PFSK-1 (cell line): ENCODE measurements around the gene HAGHL.

ENCODE experiments used
- FOXP2 ChIP-seq: optimal IDR thresholded peaks from 2 replicates; pipeline ENCODE3; 2011; ENCODE audit warnings: borderline replicate concordance, control low read depth, inconsistent platforms; ENCODE audit not compliant: insufficient read depth; ENCODE audit errors: extremely low read length, extremely low read depth
- POLR2AphosphoS5 ChIP-seq: IDR thresholded peaks from 2 replicates; pipeline ENCODE4 v1.6.1; 2012; ENCODE audit warnings: low read depth, mild to moderate bottlenecking, control low read depth, low read length, moderate library complexity
- SIN3A ChIP-seq: IDR thresholded peaks from 2 replicates; pipeline ENCODE4 v1.6.1; 2012; ENCODE audit warnings: mild to moderate bottlenecking, low read length, moderate library complexity, borderline replicate concordance; ENCODE audit not compliant: insufficient read depth
- TAF1 ChIP-seq: IDR thresholded peaks from 2 replicates; pipeline ENCODE4 v1.6.1; 2012; ENCODE audit warnings: low read length, control low read depth, borderline replicate concordance; ENCODE audit not compliant: insufficient read depth
- TF ChIP-seq, protein P1 (sequence below), 2 experiments: IDR thresholded peaks; 2 replicates each; pipeline versions ENCODE4 v1.6.1 to v1.8.0; 2011 to 2012; ENCODE audit warnings: low read depth in 2 of 2, low read length in 2 of 2, control low read depth in 1 of 2, inconsistent platforms in 1 of 2, mild to moderate bottlenecking in 1 of 2, moderate library complexity in 1 of 2; ENCODE audit not compliant: insufficient read depth in 1 of 2

HAGHL gene

DNA sequence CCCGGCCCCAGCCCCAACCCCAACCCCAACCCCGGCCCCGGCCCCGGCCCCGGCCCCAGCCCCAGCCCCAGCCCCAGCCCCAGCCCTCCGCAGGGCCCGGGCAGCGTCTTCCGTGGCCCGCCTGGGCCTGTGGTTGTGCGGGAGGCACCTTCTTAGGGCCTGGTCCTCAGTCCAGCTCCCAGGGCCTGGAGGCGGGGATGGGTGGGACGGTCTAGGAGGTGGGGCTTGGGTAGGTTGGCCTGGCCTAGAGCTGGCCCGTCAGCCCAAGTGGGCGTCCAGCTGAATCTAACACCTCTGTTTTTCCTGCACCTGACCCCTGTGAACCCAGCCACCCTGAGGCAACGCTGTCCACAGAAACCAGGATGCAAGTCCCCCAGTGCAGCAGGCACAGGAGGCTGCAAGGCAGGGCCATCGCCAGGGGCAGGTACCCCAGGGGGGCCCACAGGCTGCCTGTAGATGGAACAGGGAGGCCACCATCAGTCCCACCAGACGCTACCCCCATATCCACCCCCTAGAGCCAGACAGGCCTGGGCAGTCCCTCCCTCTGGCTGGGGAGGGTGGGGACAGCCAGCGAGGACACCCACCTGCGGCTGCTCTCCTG, 42.4 kb downstream of the HAGHL start:
- no peak for TF ChIP-seq FOXP2
- TF ChIP-seq, protein P1, sequence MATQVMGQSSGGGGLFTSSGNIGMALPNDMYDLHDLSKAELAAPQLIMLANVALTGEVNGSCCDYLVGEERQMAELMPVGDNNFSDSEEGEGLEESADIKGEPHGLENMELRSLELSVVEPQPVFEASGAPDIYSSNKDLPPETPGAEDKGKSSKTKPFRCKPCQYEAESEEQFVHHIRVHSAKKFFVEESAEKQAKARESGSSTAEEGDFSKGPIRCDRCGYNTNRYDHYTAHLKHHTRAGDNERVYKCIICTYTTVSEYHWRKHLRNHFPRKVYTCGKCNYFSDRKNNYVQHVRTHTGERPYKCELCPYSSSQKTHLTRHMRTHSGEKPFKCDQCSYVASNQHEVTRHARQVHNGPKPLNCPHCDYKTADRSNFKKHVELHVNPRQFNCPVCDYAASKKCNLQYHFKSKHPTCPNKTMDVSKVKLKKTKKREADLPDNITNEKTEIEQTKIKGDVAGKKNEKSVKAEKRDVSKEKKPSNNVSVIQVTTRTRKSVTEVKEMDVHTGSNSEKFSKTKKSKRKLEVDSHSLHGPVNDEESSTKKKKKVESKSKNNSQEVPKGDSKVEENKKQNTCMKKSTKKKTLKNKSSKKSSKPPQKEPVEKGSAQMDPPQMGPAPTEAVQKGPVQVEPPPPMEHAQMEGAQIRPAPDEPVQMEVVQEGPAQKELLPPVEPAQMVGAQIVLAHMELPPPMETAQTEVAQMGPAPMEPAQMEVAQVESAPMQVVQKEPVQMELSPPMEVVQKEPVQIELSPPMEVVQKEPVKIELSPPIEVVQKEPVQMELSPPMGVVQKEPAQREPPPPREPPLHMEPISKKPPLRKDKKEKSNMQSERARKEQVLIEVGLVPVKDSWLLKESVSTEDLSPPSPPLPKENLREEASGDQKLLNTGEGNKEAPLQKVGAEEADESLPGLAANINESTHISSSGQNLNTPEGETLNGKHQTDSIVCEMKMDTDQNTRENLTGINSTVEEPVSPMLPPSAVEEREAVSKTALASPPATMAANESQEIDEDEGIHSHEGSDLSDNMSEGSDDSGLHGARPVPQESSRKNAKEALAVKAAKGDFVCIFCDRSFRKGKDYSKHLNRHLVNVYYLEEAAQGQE (IDR thresholded peaks at IDR 0.05; ENCODE audit: insufficient read depth in 1 of 2, low read depth in 2 of 2, low read length in 2 of 2), result no peak
- TF ChIP-seq SIN3A, result no peak
- TF ChIP-seq TAF1, result no peak
- TF ChIP-seq POLR2AphosphoS5, result no peak

DNA sequence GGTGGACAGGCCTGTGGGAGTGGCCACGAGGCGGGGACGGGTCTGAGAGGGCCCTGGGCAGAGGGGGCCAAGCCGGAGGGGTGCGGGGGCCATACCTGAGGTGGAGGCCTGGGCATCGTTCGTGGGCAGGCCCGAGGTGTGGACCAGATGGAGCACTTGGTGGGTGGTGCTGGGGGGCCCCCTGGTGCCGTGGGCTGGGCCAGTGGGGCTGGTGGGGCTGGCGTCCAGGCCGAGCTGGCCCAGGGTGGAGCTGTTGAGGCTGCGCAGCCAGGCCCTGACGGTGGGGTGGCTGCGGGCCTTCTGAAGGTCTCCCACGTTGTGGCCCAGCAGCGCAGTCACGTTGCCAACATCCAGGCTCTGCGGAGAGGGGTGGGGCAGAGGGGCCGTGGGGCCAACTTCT, 43.0 kb downstream of the HAGHL start:
- TF ChIP-seq POLR2AphosphoS5 (no peak), FOXP2 (no peak), SIN3A (no peak), TAF1 (no peak)
- TF ChIP-seq, protein P1 (IDR thresholded peaks at IDR 0.05; ENCODE audit: insufficient read depth in 1 of 2, low read depth in 2 of 2, low read length in 2 of 2), result no peak

DNA sequence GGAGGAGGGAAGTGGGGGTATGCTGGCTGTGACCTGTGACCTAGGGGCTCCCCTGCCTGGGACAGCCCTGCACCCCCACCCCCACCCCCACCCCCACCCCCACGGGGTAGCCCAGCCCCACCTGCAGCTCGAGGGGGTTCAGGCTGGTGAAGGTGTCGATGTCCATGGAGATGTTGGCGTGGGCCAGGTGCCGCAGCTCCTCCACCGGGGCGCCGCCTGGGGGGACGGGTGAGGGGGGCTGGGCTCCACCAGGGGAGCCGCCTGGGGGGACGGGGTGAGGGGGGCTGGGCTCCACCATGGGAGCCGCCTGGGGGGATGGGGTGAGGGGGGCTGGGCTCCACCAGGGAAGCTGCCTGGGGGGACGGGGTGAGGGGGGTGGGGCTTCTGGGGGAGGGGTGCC, 43.5 kb downstream of the HAGHL start:
- TF ChIP-seq POLR2AphosphoS5, result no peak

DNA sequence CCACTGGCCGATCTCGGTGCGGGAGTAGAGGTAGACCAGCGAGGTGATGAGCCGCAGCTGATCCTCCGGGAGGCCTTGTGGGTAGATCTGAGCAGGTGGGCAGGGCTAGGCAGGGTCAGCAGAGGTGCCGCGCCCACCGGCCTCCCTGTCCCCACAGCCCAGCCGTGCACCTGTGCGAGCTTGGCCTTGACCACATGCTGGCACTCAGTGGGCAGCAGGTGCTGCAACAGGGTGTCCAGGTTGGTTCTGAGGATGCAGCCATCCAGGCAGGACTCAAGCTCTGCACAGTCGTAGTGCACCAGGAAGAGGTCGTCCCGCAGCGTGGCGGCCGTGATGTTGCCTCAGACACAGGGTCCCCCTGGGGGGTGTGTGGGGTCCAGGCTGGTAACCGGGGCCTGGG, 46.1 kb downstream of the HAGHL start:
- TF ChIP-seq, protein P1 (IDR thresholded peaks at IDR 0.05; ENCODE audit: insufficient read depth in 1 of 2, low read depth in 2 of 2, low read length in 2 of 2), result no peak
- TF ChIP-seq TAF1 (no peak), FOXP2 (no peak), SIN3A (no peak), POLR2AphosphoS5 (no peak)

DNA sequence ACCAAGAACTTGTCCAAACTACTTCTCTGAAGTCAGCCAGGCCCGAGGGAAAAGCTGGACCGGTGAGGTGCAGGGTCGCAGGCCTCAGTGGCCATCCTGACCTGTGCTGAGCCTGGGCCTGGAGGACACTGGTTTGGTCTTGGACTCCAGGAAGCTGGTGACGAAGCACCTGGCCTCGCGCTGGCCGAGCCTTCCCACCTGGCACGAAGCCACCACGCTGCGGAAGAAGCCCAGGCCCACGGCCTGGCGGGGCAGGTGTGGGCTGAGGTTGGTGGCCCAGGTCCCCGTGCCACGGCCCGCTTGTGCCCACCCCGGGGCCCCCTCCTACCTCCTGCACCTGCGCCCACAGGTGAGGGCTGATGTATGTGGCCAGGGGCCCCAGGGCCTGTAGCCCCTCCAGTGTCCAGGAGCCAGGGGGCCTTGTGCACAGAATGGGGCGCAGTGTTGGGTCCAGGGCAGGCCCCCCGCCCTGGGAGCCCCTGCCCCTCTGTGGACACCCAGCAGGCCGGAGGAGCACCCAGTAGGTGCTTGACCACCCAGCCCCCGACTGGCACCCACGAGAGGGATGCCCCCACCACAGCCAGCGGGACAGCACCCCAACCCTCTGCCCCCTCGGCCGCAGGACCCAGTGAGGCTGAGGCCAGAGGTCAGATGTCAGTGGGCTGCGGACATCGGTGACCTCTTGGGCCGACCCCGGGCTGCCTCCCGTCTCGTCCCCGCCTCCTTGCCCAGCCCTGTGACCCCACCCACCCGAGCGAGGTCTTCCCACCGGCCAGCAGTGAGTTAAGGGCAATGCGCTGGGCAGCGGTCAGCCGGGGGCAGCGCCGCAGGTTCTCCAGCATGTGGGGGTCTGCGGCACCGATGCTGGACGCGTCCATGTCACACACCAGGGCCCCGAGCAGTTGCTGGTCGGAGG, 47.4 kb downstream of the HAGHL start:
- TF ChIP-seq FOXP2 (no peak), SIN3A (no peak), POLR2AphosphoS5 (no peak)
- TF ChIP-seq, protein P1 (IDR thresholded peaks at IDR 0.05; ENCODE audit: insufficient read depth in 1 of 2, low read depth in 2 of 2, low read length in 2 of 2), result no peak
